ENCODE results near the gene TNS4.

DNA sequence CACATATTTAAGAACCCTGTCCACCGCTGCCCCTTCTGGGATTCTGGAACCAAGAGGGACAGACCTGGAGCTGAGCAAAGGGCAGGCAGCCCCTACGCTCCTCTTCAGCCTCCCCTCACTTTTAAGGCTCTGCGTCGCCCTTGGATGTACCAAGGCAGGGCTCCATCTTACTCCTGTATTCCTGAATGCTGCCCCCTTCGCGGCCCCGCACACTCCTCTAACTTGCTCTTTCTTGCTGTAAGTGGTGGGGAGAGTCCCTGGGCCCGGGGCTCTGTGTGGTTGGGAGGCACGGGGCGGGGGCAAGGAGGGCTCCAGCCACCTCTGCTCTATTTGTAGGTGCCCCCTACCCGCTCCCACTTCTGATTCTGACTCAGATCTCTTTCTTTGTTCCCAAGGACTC, 1.2 kb downstream of the TNS4 start:
- TF ChIP-seq, protein P1, sequence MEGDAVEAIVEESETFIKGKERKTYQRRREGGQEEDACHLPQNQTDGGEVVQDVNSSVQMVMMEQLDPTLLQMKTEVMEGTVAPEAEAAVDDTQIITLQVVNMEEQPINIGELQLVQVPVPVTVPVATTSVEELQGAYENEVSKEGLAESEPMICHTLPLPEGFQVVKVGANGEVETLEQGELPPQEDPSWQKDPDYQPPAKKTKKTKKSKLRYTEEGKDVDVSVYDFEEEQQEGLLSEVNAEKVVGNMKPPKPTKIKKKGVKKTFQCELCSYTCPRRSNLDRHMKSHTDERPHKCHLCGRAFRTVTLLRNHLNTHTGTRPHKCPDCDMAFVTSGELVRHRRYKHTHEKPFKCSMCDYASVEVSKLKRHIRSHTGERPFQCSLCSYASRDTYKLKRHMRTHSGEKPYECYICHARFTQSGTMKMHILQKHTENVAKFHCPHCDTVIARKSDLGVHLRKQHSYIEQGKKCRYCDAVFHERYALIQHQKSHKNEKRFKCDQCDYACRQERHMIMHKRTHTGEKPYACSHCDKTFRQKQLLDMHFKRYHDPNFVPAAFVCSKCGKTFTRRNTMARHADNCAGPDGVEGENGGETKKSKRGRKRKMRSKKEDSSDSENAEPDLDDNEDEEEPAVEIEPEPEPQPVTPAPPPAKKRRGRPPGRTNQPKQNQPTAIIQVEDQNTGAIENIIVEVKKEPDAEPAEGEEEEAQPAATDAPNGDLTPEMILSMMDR (conservative IDR thresholded peaks at IDR 0.05; ENCODE audit: low read length) = no peak
- no peak for TF ChIP-seq EZH2phosphoT487 (IDR thresholded peaks at IDR 0.05; ENCODE audit: borderline replicate concordance, low read depth, low read length)
